NCI-H146 treated with DMSO at 0.1 percent for 48 hours (cell line): Measurements from ENCODE around the gene NAA20.

Experiments used
- DNase-seq: peaks from one replicate; lab custom pipeline; 2025; ENCODE audit not compliant: unreplicated experiment; lab: John Stamatoyannopoulos, UW

NAA20 gene

GRCh38 chr20:20070871-20071726 lies 53.9 kb downstream of the NAA20 start:
- DNase-seq, result peak; percentile 30

DNA sequence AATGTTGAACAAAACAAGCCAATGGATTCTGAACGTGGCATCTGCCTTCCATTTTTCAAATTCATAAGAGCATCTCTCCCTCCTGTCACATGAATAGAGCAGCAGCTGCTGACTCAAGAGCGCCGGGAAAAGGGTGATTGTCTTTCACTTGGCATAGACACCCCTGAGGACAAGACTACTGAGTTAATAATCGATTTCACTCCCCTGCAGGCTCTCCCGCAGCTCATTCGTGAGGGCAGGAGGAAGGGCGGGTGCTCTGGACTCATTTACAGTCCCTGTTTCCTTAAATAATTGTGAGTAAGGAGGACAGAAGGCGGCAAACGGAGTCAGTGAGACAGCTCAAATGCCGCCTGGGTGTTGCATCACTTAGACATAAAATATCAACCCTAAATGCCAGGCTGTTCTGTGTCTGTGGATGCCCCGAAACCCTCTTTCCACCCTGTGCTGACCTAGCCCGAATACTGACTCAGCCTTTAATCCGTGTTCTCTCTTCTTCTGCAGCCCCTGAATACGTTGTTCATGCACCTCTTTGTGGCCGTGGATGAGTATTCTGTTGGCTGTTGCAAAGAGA lies 56.7 kb downstream of the NAA20 start:
- peak; percentile 88 for DNase-seq

GRCh38 chr20:20075032-20075431 lies 57.9 kb downstream of the NAA20 start:
- DNase-seq, result no peak

DNA sequence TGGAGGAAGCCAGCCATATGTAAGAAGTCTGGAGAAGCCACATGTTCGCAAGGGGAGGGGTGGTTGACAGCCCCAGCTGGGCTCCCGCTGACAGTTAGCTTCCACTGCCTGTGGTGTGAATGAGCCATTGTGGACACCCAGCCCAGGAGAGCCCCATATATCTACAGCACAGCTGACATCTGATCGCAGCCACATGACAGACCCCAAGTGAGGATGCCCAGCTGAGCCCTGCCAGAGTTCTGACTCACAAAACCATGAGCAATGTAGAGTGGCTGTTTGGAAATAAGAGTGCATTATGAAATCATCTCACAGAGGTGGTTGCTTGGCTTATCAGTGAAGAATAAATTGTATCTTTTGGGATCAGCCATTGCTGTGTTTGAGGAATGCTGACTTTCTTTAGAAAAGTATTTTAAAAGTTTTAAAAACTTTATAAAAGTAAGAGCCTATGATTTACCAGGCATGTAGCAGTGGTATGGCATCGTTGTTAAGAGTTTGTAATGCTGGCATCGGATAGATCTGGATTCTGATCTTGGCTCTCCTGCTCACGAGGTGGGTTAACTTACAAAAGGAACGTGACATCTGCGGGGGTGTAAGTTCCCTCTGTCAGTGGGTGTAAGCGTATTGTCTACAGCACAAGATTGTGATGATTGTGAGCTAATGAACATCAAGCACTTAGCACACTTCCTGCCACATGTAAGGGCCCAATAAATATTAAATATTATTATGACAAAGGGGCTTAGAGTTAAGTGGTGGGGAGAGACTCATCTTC lies 59.3 kb downstream of the NAA20 start:
- DNase-seq, result no peak

- DNase-seq, result no peak
Observed at GRCh38 chr20:20078041-20078440, 60.9 kb downstream of the NAA20 start.

GRCh38 chr20:20079102-20079784 lies 62.1 kb downstream of the NAA20 start:
- DNase-seq, result peak; percentile 72
